ENCODE measurements around the gene CACNA2D3.

- TF ChIP-seq EZH2 (IDR thresholded peaks at IDR 0.05; ENCODE audit: insufficient read depth, low read length), result no peak
- no peak for TF ChIP-seq CTCF (IDR thresholded peaks at IDR 0.05; ENCODE audit: insufficient read depth, low read depth, low read length)
Observed at GRCh38 chr3:54347933-54348332, 225.6 kb downstream of the CACNA2D3 start.
